WTC11 (cell line): Measurements from ENCODE around the gene KCNJ15. TPM values are rescaled to one million over a fixed set of nuclear protein-coding genes. Genes with fewer than 3 reads are reported as not detected.

ENCODE experiments used
- ATAC-seq: fragments of 200-7000 bp; cut with Tn5 transposase; 2 replicates; pipeline ENCODE4 v1.10.0; 2021; ENCODE audit warnings: mild to moderate bottlenecking, moderate library complexity
- CTCF ChIA-PET: fragments of 300-600 bp; sonication (Branson Sonifier 250); formaldehyde crosslinking; loops from one replicate; lab custom pipeline; 2021; ENCODE audit warnings: antibody characterized with exemption; lab: Charles Lee
- POLR2A ChIA-PET: fragments of 350-600 bp; sonication (Branson Sonifier 250); formaldehyde crosslinking; loops from one replicate; lab custom pipeline; 2021; ENCODE audit warnings: antibody characterized with exemption; lab: Charles Lee
- DNase-seq: peaks from one replicate; pipeline ENCODE4 v3.0.0; 2021; ENCODE audit warnings: low spot score
- H3K27ac Mint-ChIP-seq: 2 replicates; pipeline ENCODE4 v1.8.0; 2021; ENCODE audit warnings: mixed read lengths
- H3K27me3 Mint-ChIP-seq: 2 replicates; pipeline ENCODE4 v1.8.0; 2021; ENCODE audit warnings: low read depth, mild to moderate bottlenecking, moderate library complexity, mixed read lengths
- H3K36me3 Mint-ChIP-seq: 2 replicates; pipeline ENCODE4 v1.8.0; 2021; ENCODE audit warnings: mixed read lengths
- H3K4me1 Mint-ChIP-seq: 2 replicates; pipeline ENCODE4 v1.8.0; 2022; ENCODE audit warnings: mixed read lengths
- H3K4me3 Mint-ChIP-seq: 2 replicates; pipeline ENCODE4 v1.8.0; 2021; ENCODE audit warnings: mild to moderate bottlenecking, moderate library complexity, mixed read lengths
- H3K9me3 Mint-ChIP-seq: 2 replicates; pipeline ENCODE4 v1.8.0; 2021; ENCODE audit warnings: mixed read lengths
- AR ChIP-seq: fragments of 250-450 bp; sonication (Bioruptor Pico); IDR thresholded peaks from 2 replicates; pipeline ENCODE4 v1.9.0; 2021; ENCODE audit warnings: mild to moderate bottlenecking
- ATF1 ChIP-seq: sonication (generic); formaldehyde crosslinking; IDR thresholded peaks from 2 replicates; pipeline ENCODE4 v1.8.1; 2023; ENCODE audit warnings: mild to moderate bottlenecking, moderate library complexity, missing genetic modification reagents
- ATF3 ChIP-seq: sonication (generic); formaldehyde crosslinking; conservative IDR thresholded peaks from 2 replicates; pipeline ENCODE4 v1.8.1; 2022; ENCODE audit warnings: mild to moderate bottlenecking, missing genetic modification reagents
- CREM ChIP-seq: sonication (generic); formaldehyde crosslinking; IDR thresholded peaks from 2 replicates; pipeline ENCODE4 v1.8.1; 2022; ENCODE audit warnings: mild to moderate bottlenecking, missing genetic modification reagents, moderate library complexity
- EMX1 ChIP-seq: fragments of 250-450 bp; sonication (Bioruptor Pico); IDR thresholded peaks from 2 replicates; pipeline ENCODE4 v1.8.0; 2021; ENCODE audit warnings: mild to moderate bottlenecking
- GTF2I ChIP-seq: fragments of 250-450 bp; sonication (Bioruptor Pico); conservative IDR thresholded peaks from 2 replicates; pipeline ENCODE4 v1.4.0; 2021; ENCODE audit warnings: mild to moderate bottlenecking
- HMGXB4 ChIP-seq: sonication (generic); formaldehyde crosslinking; IDR thresholded peaks from 2 replicates; pipeline ENCODE4 v1.8.1; 2023; ENCODE audit warnings: mild to moderate bottlenecking, moderate library complexity, missing genetic modification reagents
- JAZF1 ChIP-seq: fragments of 250-450 bp; sonication (Bioruptor Pico); IDR thresholded peaks from 2 replicates; pipeline ENCODE4 v1.9.0; 2021; ENCODE audit warnings: moderate library complexity, mild to moderate bottlenecking, inconsistent platforms
- MAX ChIP-seq: sonication (generic); formaldehyde crosslinking; IDR thresholded peaks from 2 replicates; pipeline ENCODE4 v1.8.0; 2022; ENCODE audit warnings: mild to moderate bottlenecking, missing genetic modification reagents
- MXD4 ChIP-seq: fragments of 250-450 bp; sonication (Bioruptor Pico); IDR thresholded peaks from 2 replicates; pipeline ENCODE4 v1.8.0; 2021; ENCODE audit warnings: mild to moderate bottlenecking, moderate library complexity, borderline replicate concordance
- PRRX2 ChIP-seq: fragments of 250-450 bp; sonication (Bioruptor Pico); IDR thresholded peaks from 2 replicates; pipeline ENCODE4 v1.8.0; 2021; ENCODE audit warnings: mild to moderate bottlenecking
- RELA ChIP-seq: sonication (generic); formaldehyde crosslinking; IDR thresholded peaks from 2 replicates; pipeline ENCODE4 v1.8.1; 2022; ENCODE audit warnings: missing genetic modification reagents, mild to moderate bottlenecking, borderline replicate concordance
- SOX15 ChIP-seq: fragments of 250-450 bp; sonication (Bioruptor Pico); IDR thresholded peaks from 2 replicates; pipeline ENCODE4 v1.9.0; 2021; ENCODE audit warnings: mild to moderate bottlenecking
- TCF7 ChIP-seq: sonication (generic); formaldehyde crosslinking; IDR thresholded peaks from 2 replicates; pipeline ENCODE4 v1.8.0; 2022; ENCODE audit warnings: mild to moderate bottlenecking, low read depth, missing genetic modification reagents, moderate library complexity
- USF2 ChIP-seq: sonication (generic); formaldehyde crosslinking; IDR thresholded peaks from 2 replicates; pipeline ENCODE4 v1.8.1; 2023; ENCODE audit warnings: mild to moderate bottlenecking, missing genetic modification reagents, moderate library complexity
- ZBTB21 ChIP-seq: sonication (generic); formaldehyde crosslinking; IDR thresholded peaks from 2 replicates; pipeline ENCODE4 v1.8.1; 2023; ENCODE audit warnings: mild to moderate bottlenecking, missing genetic modification reagents, borderline replicate concordance
- ZNF416 ChIP-seq: fragments of 250-450 bp; sonication (Bioruptor Pico); IDR thresholded peaks from 2 replicates; pipeline ENCODE4 v1.9.0; 2021; ENCODE audit warnings: mild to moderate bottlenecking, inconsistent platforms
- ZNF512 ChIP-seq: sonication (generic); formaldehyde crosslinking; IDR thresholded peaks from 2 replicates; pipeline ENCODE4 v1.8.1; 2022; ENCODE audit warnings: missing genetic modification reagents, borderline replicate concordance
- total RNA-seq: library from RNA; stranded (reverse); gene quantifications from 3 replicates; pipeline ENCODE4 v1.2.3, GENCODE V29; 2021

KCNJ15 gene
- total RNA-seq, 1 experiment from 2014 or later, result 0.57 TPM

GRCh38 chr21:38303300-38303699, 46.5 kb downstream of the KCNJ15 start:
- Mint-ChIP-seq H3K27ac (no peak overlapping the region), H3K36me3 (no peaks in the 10 kb centered on the region), H3K4me1 (peaks cover 14% of the 10 kb centered on the region), H3K9me3 (0 out of 2 replicates have a peak, but pooled peaks cover 4% of the 10 kb centered on the region), H3K27me3 (no peaks in the 10 kb centered on the region; the same call in 1 of the 2 replicates), H3K4me3 (no peak overlapping the region)
- CTCF ChIA-PET, result no interaction called here
- DNase-seq (no peak), ATAC-seq (no peak)
- POLR2A ChIA-PET, result no interaction called here
- TF ChIP-seq ZBTB21 (CRISPR knock-in tag) (no peak), HMGXB4 (CRISPR knock-in tag) (no peak)

- no peak overlapping the region for H3K27ac Mint-ChIP-seq
- H3K4me1 Mint-ChIP-seq, result peaks cover 17% of the 10 kb centered on the region
- ChIA-PET POLR2A (no interaction called here), CTCF (no interaction called here)
- no peaks in the 10 kb centered on the region for H3K36me3 Mint-ChIP-seq
- TF ChIP-seq EMX1 (CRISPR knock-in tag), result no peak
- TF ChIP-seq MAX, result no peak
- TF ChIP-seq GTF2I (CRISPR knock-in tag), result no peak
- TF ChIP-seq ATF1, result no peak
- no peak for TF ChIP-seq TCF7 (CRISPR knock-in tag)
- no peak for TF ChIP-seq PRRX2 (CRISPR knock-in tag)
- TF ChIP-seq JAZF1 (CRISPR knock-in tag), result no peak
- TF ChIP-seq RELA (CRISPR knock-in tag), result no peak
- no peak for TF ChIP-seq AR (CRISPR knock-in tag)
- no peak for TF ChIP-seq ZNF416 (CRISPR knock-in tag)
- TF ChIP-seq MXD4 (CRISPR knock-in tag), result no peak
- no peak for TF ChIP-seq SOX15 (CRISPR knock-in tag)
- TF ChIP-seq USF2 (CRISPR knock-in tag), result no peak
- TF ChIP-seq ZNF512, result no peak
- no peak for TF ChIP-seq ATF3 (CRISPR knock-in tag)
- TF ChIP-seq CREM (CRISPR knock-in tag), result no peak
- no peak overlapping the region for H3K4me3 Mint-ChIP-seq
- ATAC-seq (no peak), DNase-seq (no peak)
- H3K27me3 Mint-ChIP-seq, result peaks cover 12% of the 10 kb centered on the region
- 0 out of 2 replicates have a peak, but pooled peaks cover 4% of the 10 kb centered on the region for H3K9me3 Mint-ChIP-seq
These were observed 49.8 kb downstream of the KCNJ15 start for GRCh38 chr21:38306433-38307141.
